Right lobe of liver (tissue), 4 donors: ENCODE results near the gene PPP6R1.

Experiments used
- CTCF ChIP-seq, 4 donors: fragments of 200-600 bp in 3 of 4; fragments of 450-650 bp in 1 of 4; IDR thresholded peaks; one replicate each; pipeline versions ENCODE4 v1.5.1 to v1.8.0; 2016 to 2022; ENCODE audit warnings: antibody characterized with exemption in 4 of 4, mild to moderate bottlenecking in 2 of 4
- POLR2A ChIP-seq: fragments of 450-650 bp; IDR thresholded peaks from one replicate; pipeline ENCODE4 v1.6.1; 2017; ENCODE audit warnings: antibody characterized with exemption, mild to moderate bottlenecking
- donor health status: DM: no; HTN: no; CAD: no.
- donor health status: DM: no; HTN: no; CAD: no.
- donor health status: DM: no; HTN: yes; CAD: no.

DNA sequence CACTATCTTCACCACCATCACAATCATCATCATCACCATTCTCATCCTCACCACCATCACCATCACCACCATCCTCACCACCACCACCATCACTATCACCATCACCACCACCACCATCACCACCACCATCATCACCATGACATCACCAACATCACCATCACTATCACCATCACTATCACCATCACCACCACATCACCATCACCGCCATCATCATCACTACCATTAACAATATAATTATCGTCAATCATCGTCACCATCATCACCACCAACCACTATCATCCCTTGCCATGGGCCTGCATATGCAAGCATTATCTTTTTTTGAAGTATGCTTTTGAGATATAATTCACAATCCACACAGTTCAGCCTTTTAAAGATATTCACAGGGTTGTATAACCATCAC, 7.6 kb upstream of the PPP6R1 start:
- TF ChIP-seq POLR2A (no peak), CTCF (IDR thresholded peaks at IDR 0.05) (no peak)
